RWPE1 (cell line): Measurements from ENCODE around the gene OR2A12.

Experiments used
- CTCF ChIA-PET: fragments of 350-600 bp; sonication (Branson Sonifier 250); formaldehyde crosslinking; extraction: SDS; loops from one replicate; lab custom pipeline; 2021; lab: Yijun Ruan, JAX
- POLR2A ChIA-PET: fragments of 400-600 bp; formaldehyde crosslinking; extraction: SDS; loops from one replicate; lab custom pipeline; 2020; ENCODE audit warnings: antibody characterized with exemption; ENCODE audit not compliant: low non-redundant PET; lab: Yijun Ruan, JAX
- DNase-seq: peaks from one replicate; pipeline ENCODE4 v3.0.0; 2012; ENCODE audit warnings: low spot score
- H3K27ac ChIP-seq: fragments of 450-650 bp; 2 replicates; pipeline ENCODE4 v1.5.1; 2017
- CTCF ChIP-seq: fragments of 450-650 bp; conservative IDR thresholded peaks from 2 replicates; pipeline ENCODE4 v1.5.1; 2017; ENCODE audit warnings: low read depth, mild to moderate bottlenecking

OR2A12 gene

GRCh38 chr7:144148224-144148827, 62.2 kb downstream of the OR2A12 start:
- DNase-seq, result no peak
- no peak overlapping the region for H3K27ac ChIP-seq
- CTCF ChIA-PET, result no interaction called here
- POLR2A ChIA-PET, result no interaction called here
- TF ChIP-seq CTCF, result no peak
